Measurements from ENCODE around the gene CCDC122. TPM values are rescaled to one million over a fixed set of nuclear protein-coding genes. Genes with fewer than 3 reads are reported as not detected.

Gene CCDC122
- total and polyA plus RNA-seq, 9 of the 15 experiments (the other 6 are each of a cell fraction or from before 2014, with no cell fraction given) = not detected

- Histone ChIP-seq H3K4me2 (ENCODE audit: insufficient read depth, low read length) (no peak overlapping the region), H3K27me3 (ENCODE audit: control insufficient read depth in 2 of 2, insufficient read depth in 2 of 2, low read length in 2 of 2) (no peaks in the 10 kb centered on the region; a peak in 1 of 5 replicates), H3K4me3 (no peak overlapping the region), H3K27ac (ENCODE audit: extremely low read depth, low read depth, low read length) (no peak overlapping the region), H3K36me3 (ENCODE audit: control insufficient read depth, insufficient read depth, low read length) (no peaks in the 10 kb centered on the region), H3K79me2 (ENCODE audit: control insufficient read depth, insufficient read depth, low read length) (no peaks in the 10 kb centered on the region), H3K9me3 (replicated peaks; ENCODE audit: control insufficient read depth, insufficient read depth, low read depth, low read length) (no peaks in the 10 kb centered on the region), H3K4me1 (replicated peaks in 1 of 2; ENCODE audit: control insufficient read depth in 2 of 2, insufficient read depth in 2 of 2, low read length in 2 of 2) (no peaks in the 10 kb centered on the region), H3K9ac (ENCODE audit: insufficient read depth in 1 of 2, low read depth in 2 of 2, low read length in 2 of 2) (no peak overlapping the region), H3K9me1 (ENCODE audit: control insufficient read depth, insufficient read depth, low read length) (no peaks in the 10 kb centered on the region), H4K20me1 (replicated peaks; ENCODE audit: control insufficient read depth, insufficient read depth, low read length) (no peaks in the 10 kb centered on the region), H2AFZ (ENCODE audit: low read depth, low read length) (no peak overlapping the region)
- TF ChIP-seq HMGN3 (IDR thresholded peaks at IDR 0.05; ENCODE audit: borderline replicate concordance, extremely low read depth, insufficient read length, low read depth, low read length) = no peak
- TF ChIP-seq KAT2B (IDR thresholded peaks at IDR 0.05; ENCODE audit: low read depth, low read length) = no peak
- WGBS (ENCODE audit: insufficient coverage, low coverage, missing lambda C conversion rate) = 0% methylated on average over 2 of the region's 2 CpGs
- in situ Hi-C loops (cut with MboI) = loop anchor here (10.0 to 25.0 kb wide), 2 partner anchors 270 to 558 kb away; no protein-coding TSS in a partner anchor
- no TSS peak for BruUV-seq (replicated peaks)
- DNase-seq (ENCODE audit: extremely low read depth in 1 of 4, low spot score in 3 of 4) (no peak), ATAC-seq (no peak), FAIRE-seq (no peak)
- ChIA-PET POLR2A (no interaction called here), CTCF (ENCODE audit: low intra/inter-chr PET ratio) (no interaction called here)
- intact Hi-C loops (cut with micrococcal nuclease) = no loop called here
Observed at GRCh38 chr13:43916828-43917227, 37.3 kb upstream of the CCDC122 start.

GRCh38 chr13:43915451-43915850 is 35.9 kb upstream of the CCDC122 start:
- in situ Hi-C loops (cut with MboI) (loop anchor here (10.0 to 25.0 kb wide), 2 partner anchors 272 to 559 kb away; no protein-coding TSS in a partner anchor), intact Hi-C loops (cut with micrococcal nuclease) (no loop called here)
- POLR2A ChIA-PET = no interaction called here
- H3K4me2 ChIP-seq (ENCODE audit: insufficient read depth, low read length) = no peak overlapping the region
- CTCF ChIA-PET (ENCODE audit: low intra/inter-chr PET ratio) = no interaction called here
- no peaks in the 10 kb centered on the region for H3K79me2 ChIP-seq (ENCODE audit: control insufficient read depth, insufficient read depth, low read length)
- H2AFZ ChIP-seq (ENCODE audit: low read depth, low read length) = no peak overlapping the region
- WGBS (ENCODE audit: insufficient coverage, low coverage, missing lambda C conversion rate) = 0% methylated on average over 2 of the region's 6 CpGs
- H3K9ac ChIP-seq (ENCODE audit: insufficient read depth in 1 of 2, low read depth in 2 of 2, low read length in 2 of 2) = no peak overlapping the region
- TF ChIP-seq HINFP (tag; conservative IDR thresholded peaks at IDR 0.05; ENCODE audit: low read depth) (no peak), ARHGAP35 (IDR thresholded peaks at IDR 0.05; ENCODE audit: partially characterized antibody) (no peak)
- no peak for DNase-seq (ENCODE audit: extremely low read depth in 1 of 4, low spot score in 3 of 4)
- ATAC-seq = no peak
- H3K9me3 ChIP-seq (replicated peaks; ENCODE audit: control insufficient read depth, insufficient read depth, low read depth, low read length) = no peaks in the 10 kb centered on the region
- H3K9me1 ChIP-seq (ENCODE audit: control insufficient read depth, insufficient read depth, low read length) = no peaks in the 10 kb centered on the region
- H3K27ac ChIP-seq (ENCODE audit: extremely low read depth, low read depth, low read length) = no peak overlapping the region
- no peaks in the 10 kb centered on the region; a peak in 1 of 5 replicates for H3K27me3 ChIP-seq (ENCODE audit: control insufficient read depth in 2 of 2, insufficient read depth in 2 of 2, low read length in 2 of 2)
- no peak overlapping the region for H3K4me3 ChIP-seq
- no peaks in the 10 kb centered on the region for H3K4me1 ChIP-seq (replicated peaks in 1 of 2; ENCODE audit: control insufficient read depth in 2 of 2, insufficient read depth in 2 of 2, low read length in 2 of 2)
- H3K36me3 ChIP-seq (ENCODE audit: control insufficient read depth, insufficient read depth, low read length) = no peaks in the 10 kb centered on the region
- FAIRE-seq = no peak
- no peaks in the 10 kb centered on the region for H4K20me1 ChIP-seq (replicated peaks; ENCODE audit: control insufficient read depth, insufficient read depth, low read length)
- BruUV-seq (replicated peaks) = no TSS peak

Measured in K562 (cell line).